Neural progenitor cell (in vitro differentiated cells): ENCODE measurements around the gene ADRB1.
A peak's percentile ranks its signal among the peaks of the same experiment; 100 is the strongest.

Source experiments
- CTCF ChIP-seq: fragments of 200-600 bp; sonication (generic); IDR thresholded peaks from 2 replicates; pipeline ENCODE4 v1.5.1; 2017; ENCODE audit warnings: antibody characterized with exemption, mild to moderate bottlenecking
- EZH2 ChIP-seq: fragments of 200-600 bp; sonication (generic); IDR thresholded peaks from 2 replicates; pipeline ENCODE4 v1.6.1; 2017; ENCODE audit warnings: antibody characterized with exemption, mild to moderate bottlenecking, moderate library complexity
- EZH2phosphoT487 ChIP-seq: fragments of 200-600 bp; sonication (generic); IDR thresholded peaks from 2 replicates; pipeline ENCODE4 v1.6.1; 2017; ENCODE audit warnings: antibody characterized with exemption

GRCh38 chr10:114077815-114078219, 34.2 kb downstream of the ADRB1 start:
- TF ChIP-seq CTCF (peak; percentile 9), EZH2phosphoT487 (no peak), EZH2 (no peak)
